GM18507 (cell line): ENCODE measurements around the gene HP.
"Not testable (repeated sequence)": the region's sequence is repeated elsewhere in the genome, so short reads cannot be mapped to it uniquely, and the experiment has no call there.

Experiments
- DNase-seq: peaks from one replicate; pipeline ENCODE4 v3.0.0; 2011; ENCODE audit warnings: low read depth; ENCODE audit not compliant: insufficient read length; ENCODE audit errors: extremely low spot score
- FAIRE-seq: peaks from 2 replicates; lab custom pipeline; 2011; peaks lifted over from hg19 to GRCh38; lab: Jason Lieb, UNC

Gene HP

GRCh38 chr16:72076991-72077706 lies 22.8 kb downstream of the HP start:
- DNase-seq, FAIRE-seq: not testable (repeated sequence)

GRCh38 chr16:72083778-72084404 lies 29.6 kb downstream of the HP start:
- no peak for DNase-seq
- FAIRE-seq, result no peak

GRCh38 chr16:72084445-72084844 lies 30.1 kb downstream of the HP start:
- FAIRE-seq (no peak), DNase-seq (no peak)

GRCh38 chr16:72085002-72085401 lies 30.7 kb downstream of the HP start:
- DNase-seq (no peak), FAIRE-seq (no peak)

- FAIRE-seq (no peak), DNase-seq (no peak)
Measured at GRCh38 chr16:72091217-72091616, 36.9 kb downstream of the HP start.

DNA sequence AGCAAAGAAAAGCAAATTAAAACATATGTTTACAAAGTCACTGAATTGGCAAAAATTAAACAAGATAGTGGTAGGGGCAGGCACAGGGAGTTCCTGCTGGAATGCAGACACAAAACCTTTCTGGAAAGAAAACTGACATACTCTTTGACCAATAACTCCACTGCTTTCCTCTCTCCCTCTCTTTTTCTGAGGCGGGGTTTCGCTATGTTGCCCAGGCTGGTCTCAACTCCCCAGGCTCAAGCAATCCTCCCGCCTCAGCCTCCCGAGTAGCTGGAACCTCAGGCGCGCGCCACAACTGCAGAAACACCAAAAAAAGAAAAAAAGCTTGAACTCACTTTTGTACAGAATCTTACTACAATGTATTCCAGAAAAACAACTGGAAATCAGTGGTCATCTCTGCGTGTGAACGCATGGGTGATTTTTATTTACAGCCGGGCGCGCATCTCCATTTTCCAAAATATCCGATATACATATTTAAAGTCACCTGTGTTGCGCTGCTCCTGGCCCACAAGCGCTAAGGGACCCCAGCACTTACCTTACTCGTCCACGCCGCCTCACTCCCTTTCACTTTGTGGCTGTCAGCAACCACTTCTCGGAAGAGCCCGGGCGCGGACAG lies 38.6 kb downstream of the HP start:
- DNase-seq (no peak), FAIRE-seq (no peak)

- FAIRE-seq, result peak; percentile 99
- peak; percentile 94 for DNase-seq
Measured at GRCh38 chr16:72093448-72094265, 39.4 kb downstream of the HP start, which contains the start of the genes DHX38 and TXNL4B. DHX38 (plus strand) TSS chr16:72093847; CDS start chr16:72096158, 2,311 bp downstream. TXNL4B (minus strand) TSS chr16:72093620; CDS start chr16:72090749, 2,871 bp downstream.

- no peak for FAIRE-seq
- DNase-seq, result no peak
Measured at GRCh38 chr16:72094266-72094610, 39.9 kb downstream of the HP start.

- FAIRE-seq (no peak), DNase-seq (no peak)
Measured at GRCh38 chr16:72098936-72099335, 44.6 kb downstream of the HP start.

DNA sequence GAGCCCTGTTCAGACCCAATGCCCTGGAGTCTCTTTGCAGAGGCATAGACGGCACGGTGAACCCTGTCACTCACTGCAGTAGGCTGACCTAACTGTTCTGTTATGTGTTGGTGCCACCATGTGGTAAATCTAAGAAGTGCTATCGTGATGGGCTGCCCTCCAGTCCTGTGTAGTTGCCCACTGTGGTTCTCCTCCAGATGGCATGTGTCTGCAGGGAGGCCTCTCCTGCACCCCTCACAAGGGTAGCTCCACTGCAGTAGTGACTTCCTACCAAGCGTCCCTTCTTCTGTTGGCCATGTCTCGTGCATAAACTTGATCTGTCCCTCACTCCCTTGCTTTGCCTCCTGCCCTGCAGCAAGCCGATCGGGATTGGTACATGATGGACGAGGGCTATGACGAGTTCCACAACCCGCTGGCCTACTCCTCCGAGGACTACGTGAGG lies 45.1 kb downstream of the HP start:
- FAIRE-seq (peak; percentile 83), DNase-seq (peak; percentile 38)

DNA sequence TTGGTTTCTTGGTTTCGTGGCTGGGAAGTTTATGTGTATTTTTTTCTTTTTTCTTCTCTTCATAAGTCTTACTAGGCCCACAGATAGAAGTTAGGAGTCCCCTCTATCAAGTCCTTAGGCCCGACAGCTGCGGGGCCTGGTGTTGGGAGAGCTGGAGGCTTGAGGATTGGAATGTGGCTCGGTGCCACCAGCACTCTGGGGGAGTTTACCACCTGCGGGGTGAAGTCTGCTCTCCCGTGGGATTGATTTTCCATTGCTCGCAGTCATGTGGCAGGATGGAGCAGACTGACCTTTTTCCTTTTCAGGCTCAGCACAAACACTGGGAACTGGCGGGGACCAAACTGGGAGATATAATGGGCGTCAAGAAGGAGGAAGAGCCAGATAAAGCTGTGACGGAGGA lies 46.9 kb downstream of the HP start:
- FAIRE-seq, result no peak
- DNase-seq, result no peak

- DNase-seq (no peak), FAIRE-seq (no peak)
Measured at GRCh38 chr16:72104905-72105304, 50.6 kb downstream of the HP start.

GRCh38 chr16:72105978-72106377 lies 51.7 kb downstream of the HP start:
- no peak for FAIRE-seq
- no peak for DNase-seq

DNA sequence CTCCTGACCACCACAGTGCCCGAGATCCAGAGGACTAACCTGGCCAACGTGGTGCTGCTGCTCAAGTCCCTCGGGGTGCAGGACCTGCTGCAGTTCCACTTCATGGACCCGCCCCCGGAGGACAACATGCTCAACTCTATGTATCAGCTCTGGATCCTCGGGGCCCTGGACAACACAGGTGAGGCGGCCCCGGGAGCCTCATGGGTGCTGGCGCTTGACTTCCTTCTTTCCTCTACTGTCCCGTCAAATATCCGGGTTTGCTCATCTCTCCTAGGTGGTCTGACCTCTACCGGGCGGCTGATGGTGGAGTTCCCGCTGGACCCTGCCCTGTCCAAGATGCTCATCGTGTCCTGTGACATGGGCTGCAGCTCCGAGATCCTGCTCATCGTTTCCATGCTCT lies 53.1 kb downstream of the HP start:
- DNase-seq, result no peak
- FAIRE-seq, result no peak

- DNase-seq, result no peak
- no peak for FAIRE-seq
Measured at GRCh38 chr16:72108353-72109102, 54.2 kb downstream of the HP start.

DNA sequence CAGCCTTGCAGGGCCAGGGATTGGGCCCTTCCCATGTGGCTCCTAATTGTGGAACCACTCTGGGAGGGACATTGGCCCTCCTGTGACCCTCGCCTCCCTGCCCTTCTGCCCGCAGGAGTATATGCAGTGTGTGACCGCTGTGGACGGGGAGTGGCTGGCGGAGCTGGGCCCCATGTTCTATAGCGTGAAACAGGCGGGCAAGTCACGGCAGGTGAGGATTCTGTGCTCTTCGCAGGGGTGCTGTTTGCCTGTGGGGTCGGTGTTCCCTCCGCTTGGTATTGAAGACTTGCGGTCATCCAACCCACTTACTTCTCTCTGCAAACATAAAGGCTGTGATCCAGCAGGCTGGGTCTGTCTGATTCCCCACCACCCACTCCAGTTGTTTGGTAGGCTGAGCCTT lies 55.0 kb downstream of the HP start:
- FAIRE-seq (no peak), DNase-seq (no peak)

DNA sequence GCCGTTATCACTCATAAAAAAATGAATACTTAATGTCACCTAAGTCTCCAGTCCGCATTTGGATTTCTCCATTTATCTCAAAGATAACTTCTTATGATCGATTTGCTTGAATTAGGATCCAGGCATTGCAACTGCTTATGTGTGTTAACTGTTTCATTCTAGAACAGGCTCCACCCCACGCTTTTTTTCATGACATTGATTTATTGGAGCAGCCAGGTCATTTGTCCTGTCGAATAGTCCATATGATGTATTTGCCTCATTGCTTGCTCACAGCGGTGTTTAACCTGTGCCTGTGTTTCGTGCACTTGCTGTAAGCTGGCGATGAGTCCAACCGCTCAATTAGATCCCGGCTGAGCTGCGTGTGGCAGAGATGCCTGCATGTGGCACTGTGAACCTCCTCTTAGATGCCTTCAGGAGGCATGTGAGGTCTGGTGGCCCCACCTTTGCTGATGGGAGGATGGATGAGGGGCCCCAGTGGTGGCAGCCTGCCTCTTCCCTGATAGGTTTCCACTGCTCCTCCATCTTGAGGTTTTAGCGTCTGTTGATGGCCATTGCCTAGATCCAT lies 55.7 kb downstream of the HP start:
- no peak for DNase-seq
- no peak for FAIRE-seq
